A673 (cell line): ENCODE data around the gene LAT. TPM values are rescaled to one million over a fixed set of nuclear protein-coding genes. Genes with fewer than 3 reads are reported as not detected.
"Not testable (repeated sequence)": the region's sequence is repeated elsewhere in the genome, so short reads cannot be mapped to it uniquely, and the experiment has no call there.

Experiments
- BruUV-seq: library from RNA; stranded (reverse); fragments of 400-500 nt; replicated peaks from 2 replicates; lab custom pipeline; 2021; lab: Mats Ljungman, UMichigan
- CTCF ChIA-PET: fragments of 300-600 bp; sonication (Branson Sonifier 250); formaldehyde crosslinking; loops from one replicate; lab custom pipeline; 2022; ENCODE audit warnings: antibody characterized with exemption; lab: Charles Lee
- POLR2A ChIA-PET: fragments of 300-600 bp; sonication (Branson Sonifier 250); formaldehyde crosslinking; loops from one replicate; lab custom pipeline; 2022; ENCODE audit warnings: antibody characterized with exemption; ENCODE audit not compliant: low non-redundant PET; lab: Charles Lee
- DNase-seq: peaks from one replicate; pipeline ENCODE4 v3.0.0-alpha.2; 2015; ENCODE audit warnings: low spot score
- H3K27ac ChIP-seq: fragments of 200-600 bp; sonication (generic); 2 replicates; pipeline ENCODE4 v1.5.1; 2016; ENCODE audit warnings: mixed run types, low read depth, mild to moderate bottlenecking, mixed read lengths, antibody characterized with exemption, low read length; ENCODE audit not compliant: poor library complexity, severe bottlenecking
- H3K27me3 ChIP-seq: fragments of 200-600 bp; sonication (generic); replicated peaks from 2 replicates; pipeline ENCODE4 v1.6.1; 2017; ENCODE audit warnings: mixed run types, low read depth, mild to moderate bottlenecking, mixed read lengths, antibody characterized with exemption, low read length; ENCODE audit not compliant: insufficient read depth, poor library complexity
- H3K36me3 ChIP-seq: fragments of 200-600 bp; sonication (generic); 2 replicates; pipeline ENCODE4 v1.6.1; 2016; ENCODE audit warnings: mixed run types, mild to moderate bottlenecking, mixed read lengths, antibody characterized with exemption, low read length; ENCODE audit not compliant: insufficient read depth, poor library complexity, severe bottlenecking
- H3K4me1 ChIP-seq: fragments of 200-600 bp; sonication (generic); 2 replicates; pipeline ENCODE4 v1.6.1; 2017; ENCODE audit warnings: mixed run types, mild to moderate bottlenecking, mixed read lengths, antibody characterized with exemption, low read length; ENCODE audit not compliant: insufficient read depth, poor library complexity, severe bottlenecking
- H3K4me3 ChIP-seq: fragments of 200-600 bp; sonication (generic); 2 replicates; pipeline ENCODE4 v1.5.1; 2016; ENCODE audit warnings: low read depth, mixed run types, mild to moderate bottlenecking, mixed read lengths, low read length; ENCODE audit not compliant: poor library complexity, severe bottlenecking
- H3K9me3 ChIP-seq: fragments of 200-600 bp; sonication (generic); 2 replicates; pipeline ENCODE4 v1.6.1; 2016; ENCODE audit warnings: mixed run types, low read depth, mild to moderate bottlenecking, mixed read lengths, antibody characterized with exemption, low read length; ENCODE audit not compliant: poor library complexity, severe bottlenecking
- CTCF ChIP-seq: fragments of 300-800, 200-600 bp; sonication (generic); conservative IDR thresholded peaks from 2 replicates; pipeline ENCODE4 v1.5.1; 2017; ENCODE audit warnings: low read depth, mild to moderate bottlenecking, antibody characterized with exemption, low read length, moderate library complexity, mixed read lengths
- EZH2 ChIP-seq: fragments of 200-600 bp; sonication (generic); IDR thresholded peaks from 2 replicates; pipeline ENCODE4 v1.6.1; 2017; ENCODE audit warnings: borderline replicate concordance, low read depth, mild to moderate bottlenecking, mixed read lengths, antibody characterized with exemption, low read length; ENCODE audit not compliant: poor library complexity, severe bottlenecking
- intact Hi-C: fragments of 100-400 bp; cut with micrococcal nuclease; formaldehyde crosslinking; loops from one replicate; pipeline ENCODE4 v1.10.0; 2022; ENCODE audit not compliant: unreplicated experiment
- total RNA-seq: library from RNA; stranded (reverse); gene quantifications from 2 replicates; pipeline ENCODE4 v1.2.3, GENCODE V29; 2021

LAT gene
- total RNA-seq, 1 experiment from 2014 or later: 2.8 TPM

DNA sequence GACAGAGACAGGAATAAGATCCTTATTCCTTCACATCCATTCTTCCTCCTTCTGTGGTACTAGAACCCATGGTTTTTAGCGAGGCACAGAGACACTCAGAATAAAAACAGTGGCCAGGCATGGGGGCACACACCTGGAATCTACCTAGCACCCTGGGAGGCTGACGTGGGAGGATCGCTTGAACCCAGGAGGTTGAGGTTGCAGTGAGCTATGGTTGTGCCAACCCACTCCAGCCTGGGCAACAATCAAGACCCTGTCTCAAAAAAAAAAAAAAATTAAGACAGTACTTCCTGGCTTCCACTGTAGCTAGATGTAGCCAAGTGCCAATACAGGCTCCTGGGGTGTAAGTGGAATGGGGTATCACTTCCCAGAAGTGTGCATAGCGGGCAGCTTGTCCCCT, 17.7 kb upstream of the LAT start:
- Histone ChIP-seq H3K4me1 (no peaks in the 10 kb centered on the region), H3K27ac (no peak overlapping the region), H3K27me3 (no peaks in the 10 kb centered on the region), H3K9me3 (no peaks in the 10 kb centered on the region), H3K36me3 (peaks cover 23% of the 10 kb centered on the region), H3K4me3 (no peak overlapping the region)
- ChIA-PET POLR2A (no interaction called here), CTCF (interaction anchor here (0.6 kb wide), 1 partner anchor 74 kb away, joined by 3 read pairs; no protein-coding TSS in a partner anchor)
- DNase-seq: no peak
- no peak for TF ChIP-seq EZH2
- TF ChIP-seq CTCF: no peak
- intact Hi-C loops: no loop called here
- BruUV-seq: no TSS peak

GRCh38 chr16:28969696-28970095, 15.2 kb upstream of the LAT start:
- DNase-seq, H3K9me3 ChIP-seq, H3K4me1 ChIP-seq, POLR2A ChIA-PET, intact Hi-C loops, H3K27me3 ChIP-seq, H3K27ac ChIP-seq, BruUV-seq, H3K4me3 ChIP-seq, CTCF ChIA-PET, H3K36me3 ChIP-seq: not testable (repeated sequence)

DNA sequence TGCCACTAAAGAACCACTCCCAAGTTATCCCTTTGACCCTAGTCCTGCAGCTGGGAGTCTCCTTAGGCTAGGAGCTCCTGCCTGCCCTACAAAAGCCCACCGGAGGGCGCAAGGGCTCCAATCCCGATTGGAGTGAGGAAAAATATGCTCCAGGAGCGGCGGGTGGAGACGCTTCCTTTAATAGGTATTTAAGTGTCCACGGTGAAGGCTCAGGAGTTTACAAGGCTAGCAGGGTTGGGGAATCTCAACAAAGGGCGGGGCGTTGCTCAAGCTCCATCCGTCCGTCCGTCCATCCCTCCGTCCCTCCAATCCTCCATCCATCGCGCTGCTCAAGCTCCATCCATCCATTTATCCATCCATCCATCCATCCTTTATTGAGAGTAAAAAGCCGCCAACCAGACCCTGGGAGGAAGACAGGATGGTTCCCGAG, 10.8 kb upstream of the LAT start:
- H3K27me3 ChIP-seq: no peaks in the 10 kb centered on the region
- TF ChIP-seq CTCF (peak; percentile 82), EZH2 (no peak)
- H3K36me3 ChIP-seq: no peaks in the 10 kb centered on the region
- peak overlapping the region; percentile 99 for H3K4me3 ChIP-seq
- peak overlapping the region; percentile 51 for H3K27ac ChIP-seq
- DNase-seq: peak; percentile 81
- intact Hi-C loops: no loop called here
- CTCF ChIA-PET: no interaction called here
- peaks cover 8% of the 10 kb centered on the region for H3K4me1 ChIP-seq
- POLR2A ChIA-PET: interaction anchor here (0.6 kb wide), 1 partner anchor 111 kb away, joined by 3 read pairs; no protein-coding TSS in a partner anchor
- TSS peak; percentile 98 for BruUV-seq
- H3K9me3 ChIP-seq: no peaks in the 10 kb centered on the region
